Astrocyte (in vitro differentiated cells and primary cell): Measurements from ENCODE around the gene AKR1B15. TPM values are rescaled to one million over a fixed set of nuclear protein-coding genes. Genes with fewer than 3 reads are reported as not detected.

ENCODE experiments used
- DNase-seq: peaks from one replicate; pipeline ENCODE4 v3.0.0-alpha.2; 2010; ENCODE audit warnings: low read depth
- FAIRE-seq: peaks from 2 replicates; lab custom pipeline; 2011; peaks lifted over from hg19 to GRCh38; lab: Jason Lieb, UNC
- H2AFZ ChIP-seq: 2 replicates; pipeline ENCODE4 v1.6.0; 2012; ENCODE audit warnings: low read depth, low read length, inconsistent platforms
- H3K27ac ChIP-seq: 2 replicates; pipeline ENCODE4 v1.5.1; 2011; ENCODE audit warnings: low read depth, low read length, inconsistent platforms
- H3K27me3 ChIP-seq: 2 replicates; pipeline ENCODE4 v1.6.0; 2011; ENCODE audit warnings: low read length, inconsistent platforms; ENCODE audit not compliant: insufficient read depth
- H3K36me3 ChIP-seq: 2 replicates; pipeline ENCODE4 v1.5.1; 2011; ENCODE audit warnings: low read length, inconsistent platforms; ENCODE audit not compliant: insufficient read depth
- H3K4me1 ChIP-seq: 2 replicates; pipeline ENCODE4 v1.5.1; 2011; ENCODE audit warnings: low read length, inconsistent platforms; ENCODE audit not compliant: insufficient read depth
- H3K4me2 ChIP-seq: 2 replicates; pipeline ENCODE4 v1.6.0; 2012; ENCODE audit warnings: low read length, inconsistent platforms
- H3K4me3 ChIP-seq: 2 replicates; pipeline ENCODE4 v1.5.1; 2011; ENCODE audit warnings: low read depth, mild to moderate bottlenecking, low read length, inconsistent platforms; ENCODE audit not compliant: insufficient read depth
- H3K79me2 ChIP-seq: 2 replicates; pipeline ENCODE4 v1.6.0; 2012; ENCODE audit warnings: mild to moderate bottlenecking, low read length, inconsistent platforms; ENCODE audit not compliant: insufficient read depth
- H3K9ac ChIP-seq: 2 replicates; pipeline ENCODE4 v1.6.0; 2012; ENCODE audit warnings: mild to moderate bottlenecking, low read length, inconsistent platforms
- H3K9me3 ChIP-seq: 2 replicates; pipeline ENCODE4 v1.5.1; 2012; ENCODE audit warnings: low read depth, mild to moderate bottlenecking, low read length, inconsistent platforms; ENCODE audit not compliant: insufficient read depth
- H4K20me1 ChIP-seq: 2 replicates; pipeline ENCODE4 v1.6.0; 2012; ENCODE audit warnings: low read length, inconsistent platforms; ENCODE audit not compliant: insufficient read depth
- H3K27ac Mint-ChIP-seq: one replicate; pipeline ENCODE4 v1.8.0; 2021; ENCODE audit warnings: mild to moderate bottlenecking, mixed read lengths; ENCODE audit not compliant: unreplicated experiment
- H3K27me3 Mint-ChIP-seq: one replicate; pipeline ENCODE4 v1.8.0; 2021; ENCODE audit warnings: low read depth, mixed read lengths; ENCODE audit not compliant: unreplicated experiment
- H3K36me3 Mint-ChIP-seq: one replicate; pipeline ENCODE4 v1.8.0; 2021; ENCODE audit warnings: low read depth, mixed read lengths; ENCODE audit not compliant: unreplicated experiment
- H3K4me1 Mint-ChIP-seq: one replicate; pipeline ENCODE4 v1.8.0; 2021; ENCODE audit warnings: low read depth, mixed read lengths; ENCODE audit not compliant: unreplicated experiment
- H3K4me3 Mint-ChIP-seq: one replicate; pipeline ENCODE4 v1.8.0; 2021; ENCODE audit warnings: mild to moderate bottlenecking, moderate library complexity, mixed read lengths; ENCODE audit not compliant: unreplicated experiment
- H3K9me3 Mint-ChIP-seq: one replicate; pipeline ENCODE4 v1.8.0; 2021; ENCODE audit warnings: mild to moderate bottlenecking, mixed read lengths; ENCODE audit not compliant: unreplicated experiment
- EZH2 ChIP-seq: IDR thresholded peaks from 2 replicates; pipeline ENCODE4 v1.6.1; 2012; ENCODE audit warnings: mild to moderate bottlenecking, low read length, inconsistent platforms; ENCODE audit not compliant: insufficient read depth
- total RNA-seq: library from RNA; stranded (reverse); gene quantifications from 2 replicates; pipeline ENCODE4 v1.2.1, GENCODE V29; 2021
- TF ChIP-seq, protein P1 (sequence below): IDR thresholded peaks from 2 replicates; pipeline ENCODE4 v1.5.1; 2011; ENCODE audit warnings: low read depth, mild to moderate bottlenecking, inconsistent platforms, low read length, moderate library complexity; ENCODE audit not compliant: insufficient read depth

Gene AKR1B15
- total RNA-seq, 1 donor from 2014 or later, result not detected

DNA sequence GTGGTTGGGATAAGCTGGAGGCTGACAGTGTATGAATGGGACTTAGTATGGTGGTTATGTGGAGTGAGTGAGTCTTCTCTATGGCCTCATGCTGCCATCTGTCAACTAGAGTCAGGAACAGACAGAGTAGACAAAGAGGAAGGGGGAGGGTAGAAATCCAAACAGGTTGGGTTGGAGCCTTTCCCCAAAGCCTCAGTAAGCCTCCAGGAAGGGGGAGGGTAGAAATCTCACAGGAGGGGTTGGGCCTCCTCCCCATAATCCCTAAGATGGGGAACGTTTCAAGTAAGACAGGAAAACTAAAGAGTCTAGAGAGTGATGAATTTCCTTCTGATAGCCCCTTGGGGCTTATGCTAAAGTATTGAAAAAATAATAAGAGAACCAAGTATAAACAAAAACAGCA is 2.0 kb upstream of the AKR1B15 start:
- Histone ChIP-seq H3K36me3 (no peaks in the 10 kb centered on the region), H3K79me2 (no peaks in the 10 kb centered on the region), H4K20me1 (no peaks in the 10 kb centered on the region), H3K4me1 (no peaks in the 10 kb centered on the region), H3K9ac (no peak overlapping the region), H3K27me3 (peaks cover 7% of the 10 kb centered on the region), H3K9me3 (no peaks in the 10 kb centered on the region), H2AFZ (no peak overlapping the region), H3K27ac (no peak overlapping the region), H3K4me3 (peak overlapping the region; percentile 64), H3K4me2 (peak overlapping the region; percentile 89)
- Mint-ChIP-seq H3K9me3 (peaks cover 3% of the 10 kb centered on the region), H3K4me3 (peak overlapping the region; percentile 89), H3K27me3 (peaks cover 16% of the 10 kb centered on the region), H3K4me1 (peaks cover 5% of the 10 kb centered on the region), H3K27ac (no peak overlapping the region), H3K36me3 (no peaks in the 10 kb centered on the region)
- FAIRE-seq (no peak), DNase-seq (no peak)
- TF ChIP-seq, protein P1, sequence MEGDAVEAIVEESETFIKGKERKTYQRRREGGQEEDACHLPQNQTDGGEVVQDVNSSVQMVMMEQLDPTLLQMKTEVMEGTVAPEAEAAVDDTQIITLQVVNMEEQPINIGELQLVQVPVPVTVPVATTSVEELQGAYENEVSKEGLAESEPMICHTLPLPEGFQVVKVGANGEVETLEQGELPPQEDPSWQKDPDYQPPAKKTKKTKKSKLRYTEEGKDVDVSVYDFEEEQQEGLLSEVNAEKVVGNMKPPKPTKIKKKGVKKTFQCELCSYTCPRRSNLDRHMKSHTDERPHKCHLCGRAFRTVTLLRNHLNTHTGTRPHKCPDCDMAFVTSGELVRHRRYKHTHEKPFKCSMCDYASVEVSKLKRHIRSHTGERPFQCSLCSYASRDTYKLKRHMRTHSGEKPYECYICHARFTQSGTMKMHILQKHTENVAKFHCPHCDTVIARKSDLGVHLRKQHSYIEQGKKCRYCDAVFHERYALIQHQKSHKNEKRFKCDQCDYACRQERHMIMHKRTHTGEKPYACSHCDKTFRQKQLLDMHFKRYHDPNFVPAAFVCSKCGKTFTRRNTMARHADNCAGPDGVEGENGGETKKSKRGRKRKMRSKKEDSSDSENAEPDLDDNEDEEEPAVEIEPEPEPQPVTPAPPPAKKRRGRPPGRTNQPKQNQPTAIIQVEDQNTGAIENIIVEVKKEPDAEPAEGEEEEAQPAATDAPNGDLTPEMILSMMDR, result no peak
- TF ChIP-seq EZH2, result no peak

DNA sequence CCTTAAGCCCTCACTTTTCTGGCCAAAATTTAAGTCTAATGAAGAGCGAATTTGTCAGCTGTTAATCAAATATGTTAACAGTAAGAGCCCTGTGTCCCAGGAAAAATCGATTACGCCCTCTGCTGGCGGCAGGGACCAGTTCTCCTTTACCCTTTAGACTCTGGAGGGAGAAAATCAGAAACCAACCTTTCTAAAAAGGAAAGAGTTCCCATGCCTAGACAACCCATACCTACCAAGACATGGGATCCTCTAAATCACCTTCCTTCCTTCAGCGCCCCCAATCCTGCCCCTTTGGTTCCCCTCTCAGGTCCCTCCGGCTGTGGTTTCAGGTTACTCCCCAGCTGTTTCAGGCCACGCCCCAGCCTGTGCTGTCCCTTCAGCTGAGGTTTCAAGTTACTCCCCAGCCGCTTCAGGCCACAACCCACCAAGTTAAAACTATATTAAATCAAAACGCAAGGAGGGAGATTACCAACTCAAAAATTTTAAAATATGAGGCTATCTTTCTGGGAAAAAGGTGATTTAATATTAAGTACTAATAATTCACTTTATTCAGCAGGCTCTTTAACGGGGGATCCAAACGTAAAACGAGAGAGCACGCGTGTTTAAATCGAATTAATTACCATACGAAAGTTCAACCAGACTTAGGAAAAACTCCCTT is 1.4 kb upstream of the AKR1B15 start:
- no peaks in the 10 kb centered on the region for H3K36me3 ChIP-seq
- H3K9ac ChIP-seq, result peak overlapping the region; percentile 54

More for the DNA sequence above, 1.4 kb upstream of the AKR1B15 start:
- FAIRE-seq (no peak), DNase-seq (peak; percentile 65)
- no peak overlapping the region for H3K27ac ChIP-seq
- Mint-ChIP-seq H3K27ac (peak overlapping the region; percentile 73), H3K9me3 (peaks cover 3% of the 10 kb centered on the region), H3K36me3 (no peaks in the 10 kb centered on the region), H3K4me1 (peaks cover 5% of the 10 kb centered on the region), H3K27me3 (peaks cover 20% of the 10 kb centered on the region), H3K4me3 (peak overlapping the region; percentile 89)
- peak overlapping the region; percentile 81 for H2AFZ ChIP-seq
- no peaks in the 10 kb centered on the region for H3K4me1 ChIP-seq
- peak overlapping the region; percentile 89 for H3K4me2 ChIP-seq
- TF ChIP-seq, protein P1, result peak; percentile 95
- TF ChIP-seq EZH2, result no peak
- no peaks in the 10 kb centered on the region for H3K79me2 ChIP-seq
- H3K4me3 ChIP-seq, result peak overlapping the region; percentile 64
- H3K27me3 ChIP-seq, result peaks cover 4% of the 10 kb centered on the region
- no peaks in the 10 kb centered on the region for H3K9me3 ChIP-seq
- H4K20me1 ChIP-seq, result no peaks in the 10 kb centered on the region
